A549 (cell line): ENCODE measurements around the gene PSMD6. TPM values are rescaled to one million over a fixed set of nuclear protein-coding genes. Genes with fewer than 3 reads are reported as not detected.
A peak's percentile ranks its signal among the peaks of the same experiment; 100 is the strongest.

Experiments used
- ATAC-seq, 2 experiments: fragments of 200-7000 bp in 1 of 2; fragments of >200 bp in 1 of 2; cut with Nextera tagmentation in 1 of 2; cut with Tn5 transposase in 1 of 2; 3 replicates each; pipeline versions ENCODE4 v1.8.0 to v1.9.1; 2018 to 2020; ENCODE audit warnings: mild to moderate bottlenecking in 1 of 2, moderate library complexity in 1 of 2
- CTCF ChIA-PET: fragments of 300-600 bp; sonication (Branson Sonifier 250); formaldehyde crosslinking; extraction: SDS; loops from one replicate; lab custom pipeline; 2021; ENCODE audit warnings: antibody characterized with exemption, inconsistent platforms; lab: Yijun Ruan, JAX
- POLR2A ChIA-PET: fragments of 350-600 bp; formaldehyde crosslinking; extraction: SDS; loops from one replicate; lab custom pipeline; 2021; ENCODE audit warnings: antibody characterized with exemption, inconsistent platforms; lab: Yijun Ruan, JAX
- DNase-seq, 2 experiments: peaks; one replicate each; pipeline versions ENCODE4 v3.0.0 to v3.0.0-alpha.2; 2011 to 2016; ENCODE audit warnings: low read depth in 1 of 2, low spot score in 1 of 2
- FAIRE-seq: peaks from 2 replicates; lab custom pipeline; 2011; peaks lifted over from hg19 to GRCh38; lab: Jason Lieb, UNC
- H3K27ac ChIP-seq, 2 experiments: fragments of >200 bp; sonication (Bioruptor Twin); formaldehyde crosslinking; 3 replicates each; pipeline ENCODE4 v1.5.1; 2016 to 2017
- H3K4me1 ChIP-seq: fragments of >200 bp; sonication (Bioruptor Twin); formaldehyde crosslinking; 3 replicates; pipeline ENCODE4 v1.6.1; 2016
- H3K4me2 ChIP-seq: fragments of >200 bp; sonication (Bioruptor Twin); formaldehyde crosslinking; 3 replicates; pipeline ENCODE4 v1.6.1; 2016
- H3K4me3 ChIP-seq: fragments of >200 bp; sonication (Bioruptor Twin); formaldehyde crosslinking; 3 replicates; pipeline ENCODE4 v1.5.1; 2016
- H3K9me3 ChIP-seq: fragments of >200 bp; sonication (Bioruptor Twin); formaldehyde crosslinking; 3 replicates; pipeline ENCODE4 v1.6.1; 2016
- ATOH8 ChIP-seq: fragments of 250-450 bp; sonication (Bioruptor Pico); IDR thresholded peaks from 2 replicates; pipeline ENCODE4 v1.5.0; 2020; ENCODE audit warnings: low read depth, mild to moderate bottlenecking, moderate library complexity
- BHLHE40 ChIP-seq: IDR thresholded peaks from 2 replicates; pipeline ENCODE4 v1.6.1; 2012; ENCODE audit warnings: low read depth, low read length, inconsistent platforms
- CEBPB ChIP-seq, 2 experiments: fragments of >200 bp in 1 of 2; sonication (Bioruptor Twin) in 1 of 2; formaldehyde crosslinking in 1 of 2; IDR thresholded peaks; 2 replicates each; pipeline ENCODE4 v1.6.1; 2012 to 2016
- CHD2 ChIP-seq: fragments of 150-350 bp; IDR thresholded peaks from 2 replicates; pipeline ENCODE4 v1.6.1; 2014; ENCODE audit warnings: low read length; ENCODE audit not compliant: partially characterized antibody
- CHD4 ChIP-seq: fragments of 200-600 bp; sonication (generic); IDR thresholded peaks from 2 replicates; pipeline ENCODE4 v1.6.1; 2016; ENCODE audit warnings: antibody characterized with exemption, mild to moderate bottlenecking, borderline replicate concordance
- CTCF ChIP-seq: fragments of >200 bp; sonication (Bioruptor Twin); formaldehyde crosslinking; IDR thresholded peaks from 3 replicates; pipeline ENCODE4 v1.5.1; 2016
- EHF ChIP-seq: fragments of 250-450 bp; sonication (Bioruptor Pico); IDR thresholded peaks from 2 replicates; pipeline ENCODE4 v1.5.0; 2020; ENCODE audit warnings: mild to moderate bottlenecking
- ELK1 ChIP-seq: fragments of 150-350 bp; IDR thresholded peaks from 2 replicates; pipeline ENCODE4 v1.6.1; 2014; ENCODE audit warnings: low read depth, mild to moderate bottlenecking, low read length
- EP300 ChIP-seq, 2 experiments: fragments of >200 bp; sonication (Bioruptor Twin); formaldehyde crosslinking; IDR thresholded peaks; 2 replicates in 1 of 2; 3 replicates in 1 of 2; pipeline ENCODE4 v1.6.1; 2016 to 2017
- FOSL2 ChIP-seq, 2 experiments: fragments of 450-650 bp in 1 of 2; fragments of >200 bp in 1 of 2; sonication (Bioruptor Twin) in 1 of 2; formaldehyde crosslinking; IDR thresholded peaks; 2 replicates each; pipeline versions ENCODE4 v1.5.0 to v1.6.1; 2016 to 2020; ENCODE audit warnings: mild to moderate bottlenecking in 1 of 2, moderate library complexity in 1 of 2
- FOXS1 ChIP-seq: fragments of 250-450 bp; sonication (Bioruptor Pico); IDR thresholded peaks from 2 replicates; pipeline ENCODE4 v1.5.0; 2020; ENCODE audit warnings: mild to moderate bottlenecking, moderate library complexity
- GATA3 ChIP-seq: IDR thresholded peaks from 2 replicates; pipeline ENCODE4 v1.6.1; 2012; ENCODE audit warnings: borderline replicate concordance
- HDAC2 ChIP-seq: fragments of 200-600 bp; sonication (generic); IDR thresholded peaks from 2 replicates; pipeline ENCODE4 v1.6.1; 2016
- HMGXB4 ChIP-seq: fragments of 250-450 bp; sonication (Bioruptor Pico); IDR thresholded peaks from 2 replicates; pipeline ENCODE4 v1.5.0; 2021; ENCODE audit warnings: mild to moderate bottlenecking, moderate library complexity, borderline replicate concordance
- HOXA7 ChIP-seq: fragments of 250-450 bp; sonication (Bioruptor Pico); IDR thresholded peaks from 2 replicates; pipeline ENCODE4 v1.5.0; 2020; ENCODE audit warnings: mild to moderate bottlenecking, moderate library complexity
- HOXB13 ChIP-seq: fragments of 250-450 bp; sonication (Bioruptor Pico); IDR thresholded peaks from 2 replicates; pipeline ENCODE4 v1.5.0; 2020; ENCODE audit warnings: low read depth, mild to moderate bottlenecking, moderate library complexity
- JUN ChIP-seq, 2 experiments: fragments of >200 bp; sonication (Bioruptor Twin); formaldehyde crosslinking; IDR thresholded peaks; 2 replicates in 1 of 2; 3 replicates in 1 of 2; pipeline ENCODE4 v1.6.1; 2016 to 2017
- KDM5A ChIP-seq: fragments of 200-600 bp; sonication (generic); IDR thresholded peaks from 2 replicates; pipeline ENCODE4 v1.6.1; 2016; ENCODE audit warnings: antibody characterized with exemption, mild to moderate bottlenecking
- MAZ ChIP-seq: fragments of 150-350 bp; IDR thresholded peaks from 2 replicates; pipeline ENCODE4 v1.6.1; 2014; ENCODE audit warnings: antibody characterized with exemption, low read depth, low read length, borderline replicate concordance
- NFE2L2 ChIP-seq: fragments of 150-350 bp; conservative IDR thresholded peaks from 2 replicates; pipeline ENCODE4 v1.6.1; 2014; ENCODE audit warnings: low read length
- NPAS2 ChIP-seq: fragments of 250-450 bp; sonication (Bioruptor Pico); IDR thresholded peaks from 2 replicates; pipeline ENCODE4 v1.8.0; 2022; ENCODE audit warnings: mild to moderate bottlenecking, moderate library complexity, borderline replicate concordance
- NR3C1 ChIP-seq: fragments of >200 bp; sonication (Bioruptor Twin); formaldehyde crosslinking; IDR thresholded peaks from 3 replicates; pipeline ENCODE4 v1.6.1; 2017
- POLR2AphosphoS2 ChIP-seq: conservative IDR thresholded peaks from 2 replicates; pipeline ENCODE4 v1.6.1; 2012; ENCODE audit warnings: low read length, improper control_type of control experiment, inconsistent platforms
- RAD21 ChIP-seq, 2 experiments: fragments of >200 bp in 1 of 2; sonication (Bioruptor Twin) in 1 of 2; formaldehyde crosslinking in 1 of 2; IDR thresholded peaks in 1 of 2; conservative IDR thresholded peaks in 1 of 2; 2 replicates in 1 of 2; 3 replicates in 1 of 2; pipeline ENCODE4 v1.6.1; 2012 to 2018; ENCODE audit warnings: inconsistent platforms in 1 of 2
- REST ChIP-seq: fragments of 200-600 bp; sonication (generic); IDR thresholded peaks from 2 replicates; pipeline ENCODE4 v1.6.1; 2016; ENCODE audit warnings: antibody characterized with exemption, mild to moderate bottlenecking, moderate library complexity
- RFX5 ChIP-seq: fragments of 450-650 bp; IDR thresholded peaks from 2 replicates; pipeline ENCODE4 v1.7.1; 2014; ENCODE audit warnings: antibody characterized with exemption, mild to moderate bottlenecking, moderate library complexity
- RNF2 ChIP-seq: fragments of 200-600 bp; sonication (generic); IDR thresholded peaks from 2 replicates; pipeline ENCODE4 v1.6.1; 2016; ENCODE audit warnings: low read depth, mild to moderate bottlenecking, antibody characterized with exemption, moderate library complexity, borderline replicate concordance
- TP53 ChIP-seq: fragments of 250-450 bp; sonication (Bioruptor Pico); IDR thresholded peaks from 2 replicates; pipeline ENCODE4 v1.5.0; 2021; ENCODE audit warnings: mild to moderate bottlenecking, moderate library complexity
- ZC3H11A ChIP-seq: fragments of 450-650 bp; IDR thresholded peaks from 2 replicates; pipeline ENCODE4 v1.6.1; 2014; ENCODE audit warnings: antibody characterized with exemption, mild to moderate bottlenecking
- WGBS: methylation state at CpG from one replicate; pipeline ENCODE4 v1.1.6; 2017; ENCODE audit errors: missing lambda C conversion rate; 5-methylcytosine and 5-hydroxymethylcytosine counted together
- polyA plus RNA-seq, 4 experiments: library from polyadenylated mRNA; depleted of rRNA in 3 of 4; stranded (reverse); fragments of >200 nt; fragmentation: RNase III in 1 of 4; extraction: RNeasy Plus Mini Kit Qiagen cat#74134 plus additional on column Dnase treatment in 1 of 4; gene quantifications; 2 replicates in 3 of 4; 3 replicates in 1 of 4; pipeline ENCODE4 v1.2.3, GENCODE V29; 2011 to 2017

The PSMD6 gene
- polyA plus RNA-seq, 2 of the 4 experiments (the other 2 are of a cell fraction): 76.8 to 117 TPM

- no peak for TF ChIP-seq ATOH8
- TF ChIP-seq CHD4: no peak
- no peak for TF ChIP-seq RNF2
- TF ChIP-seq NFE2L2: no peak
- peak; percentile 82 for TF ChIP-seq HOXA7 (CRISPR knock-in tag)
- TF ChIP-seq CTCF: no peak
- TF ChIP-seq BHLHE40: no peak
- peak; percentile 23 to 61; a peak in 4 of 5 replicates for TF ChIP-seq RAD21 (conservative IDR thresholded peaks at IDR 0.05 in 1 of 2, IDR thresholded peaks at IDR 0.05 in 1 of 2)
- TF ChIP-seq EP300 (IDR thresholded peaks at IDR 0.05): peak; percentile 98 to 99
- peak; percentile 94 for TF ChIP-seq FOSL2 (IDR thresholded peaks at IDR 0.05)
- peak; percentile 96 for TF ChIP-seq FOSL2 (CRISPR knock-in tag; IDR thresholded peaks at IDR 0.05)
- no peak for TF ChIP-seq ELK1
- TF ChIP-seq HMGXB4: no peak
- no peak for TF ChIP-seq ZC3H11A
- peak; percentile 98 for TF ChIP-seq JUN (IDR thresholded peaks at IDR 0.05)
- no peak for TF ChIP-seq CHD2
- TF ChIP-seq HDAC2: no peak
- TF ChIP-seq NPAS2 (CRISPR knock-in tag): no peak
- no peak for TF ChIP-seq TP53
- 0 out of 2 replicates have a peak, but pooled peaks have one; percentile 69 for TF ChIP-seq EHF (CRISPR knock-in tag)
- TF ChIP-seq MAZ: no peak
Measured at GRCh38 chr3:64063207-64063982, 40.1 kb upstream of the PSMD6 start (continued).

- H3K4me2 ChIP-seq: peak overlapping the region; percentile 66; the same call in 1 of the 3 replicates
- CTCF ChIA-PET: interaction anchor here (1.3 to 4.9 kb wide), 2 partner anchors 31 to 38 kb away, joined by 5 to 27 read pairs; partner anchors contain the start of gene PSMD6
- peaks cover 16% of the 10 kb centered on the region; the same call in 2 of the 3 replicates for H3K9me3 ChIP-seq
- ATAC-seq (no peak), FAIRE-seq (no peak), DNase-seq (no peak)
- H3K4me1 ChIP-seq: peaks cover 39% of the 10 kb centered on the region
- no peak overlapping the region for H3K4me3 ChIP-seq
- peak overlapping the region; percentile 89 to 97 for H3K27ac ChIP-seq
- WGBS: 91% methylated on average over 5 of the region's 5 CpGs
- POLR2A ChIA-PET: no interaction called here
- TF ChIP-seq KDM5A (no peak), RFX5 (no peak), CEBPB (IDR thresholded peaks at IDR 0.05) (no peak), FOXS1 (no peak), GATA3 (no peak), POLR2AphosphoS2 (no peak), NR3C1 (no peak), REST (no peak), HOXB13 (CRISPR knock-in tag) (no peak)
Measured at GRCh38 chr3:64061628-64062027, 38.3 kb upstream of the PSMD6 start.
